Adrenal gland (tissue), 5 donors: ENCODE measurements around the gene UNC93A.

Experiments used
- POLR2A ChIP-seq, 2 donors: fragments of 450-650 bp; IDR thresholded peaks; one replicate each; pipeline ENCODE4 v1.6.1; 2017; ENCODE audit warnings: antibody characterized with exemption in 2 of 2, mild to moderate bottlenecking in 2 of 2, moderate library complexity in 1 of 2
- TF ChIP-seq, protein P1 (sequence below), 6 experiments: fragments of 450-650 bp in 4 of 6; fragments of 200-600 bp in 2 of 6; sonication (generic) in 1 of 6; IDR thresholded peaks; 1 replicate in 5 of 6; 2 replicates in 1 of 6; pipeline versions ENCODE4 v1.5.1 to v1.8.0; 2016 to 2021; ENCODE audit warnings: antibody characterized with exemption in 6 of 6, mild to moderate bottlenecking in 2 of 6, moderate library complexity in 1 of 6
- donor health status: DM: no; HTN: no; CAD: no.

GRCh38 chr6:167349631-167350274 is 58.6 kb downstream of the UNC93A start:
- TF ChIP-seq, protein P1, sequence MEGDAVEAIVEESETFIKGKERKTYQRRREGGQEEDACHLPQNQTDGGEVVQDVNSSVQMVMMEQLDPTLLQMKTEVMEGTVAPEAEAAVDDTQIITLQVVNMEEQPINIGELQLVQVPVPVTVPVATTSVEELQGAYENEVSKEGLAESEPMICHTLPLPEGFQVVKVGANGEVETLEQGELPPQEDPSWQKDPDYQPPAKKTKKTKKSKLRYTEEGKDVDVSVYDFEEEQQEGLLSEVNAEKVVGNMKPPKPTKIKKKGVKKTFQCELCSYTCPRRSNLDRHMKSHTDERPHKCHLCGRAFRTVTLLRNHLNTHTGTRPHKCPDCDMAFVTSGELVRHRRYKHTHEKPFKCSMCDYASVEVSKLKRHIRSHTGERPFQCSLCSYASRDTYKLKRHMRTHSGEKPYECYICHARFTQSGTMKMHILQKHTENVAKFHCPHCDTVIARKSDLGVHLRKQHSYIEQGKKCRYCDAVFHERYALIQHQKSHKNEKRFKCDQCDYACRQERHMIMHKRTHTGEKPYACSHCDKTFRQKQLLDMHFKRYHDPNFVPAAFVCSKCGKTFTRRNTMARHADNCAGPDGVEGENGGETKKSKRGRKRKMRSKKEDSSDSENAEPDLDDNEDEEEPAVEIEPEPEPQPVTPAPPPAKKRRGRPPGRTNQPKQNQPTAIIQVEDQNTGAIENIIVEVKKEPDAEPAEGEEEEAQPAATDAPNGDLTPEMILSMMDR (IDR thresholded peaks at IDR 0.05): no peak
- TF ChIP-seq POLR2A (IDR thresholded peaks at IDR 0.05): no peak
